NCI-H526 treated with DMSO at 0.1 percent for 48 hours (cell line): ENCODE measurements around the gene AJAP1.
"Not testable (repeated sequence)": the region's sequence is repeated elsewhere in the genome, so short reads cannot be mapped to it uniquely, and the experiment has no call there.

Experiments used
- DNase-seq: peaks from one replicate; lab custom pipeline; 2025; lab: John Stamatoyannopoulos, UW

AJAP1 gene

GRCh38 chr1:4657960-4658541 lies 3.6 kb downstream of the AJAP1 start:
- DNase-seq: no peak

GRCh38 chr1:4658643-4659628 lies 4.5 kb downstream of the AJAP1 start:
- no peak for DNase-seq

GRCh38 chr1:4660917-4661594 lies 6.6 kb downstream of the AJAP1 start:
- DNase-seq: no peak

GRCh38 chr1:4661595-4661917 lies 7.1 kb downstream of the AJAP1 start:
- no peak for DNase-seq

- no peak for DNase-seq
Measured at GRCh38 chr1:4662168-4662567, 7.8 kb downstream of the AJAP1 start.

- DNase-seq: no peak
Measured at GRCh38 chr1:4662723-4663122, 8.3 kb downstream of the AJAP1 start.

- DNase-seq: no peak
Measured at GRCh38 chr1:4664095-4664494, 9.7 kb downstream of the AJAP1 start.

- DNase-seq: no peak
Measured at GRCh38 chr1:4664606-4665005, 10.2 kb downstream of the AJAP1 start.

- DNase-seq: no peak
Measured at GRCh38 chr1:4665456-4665855, 11.0 kb downstream of the AJAP1 start.

GRCh38 chr1:4666683-4667082 lies 12.3 kb downstream of the AJAP1 start:
- not testable (repeated sequence) for DNase-seq

GRCh38 chr1:4668743-4669700 lies 14.6 kb downstream of the AJAP1 start:
- no peak for DNase-seq

- DNase-seq: no peak
Measured at GRCh38 chr1:4670265-4670664, 15.9 kb downstream of the AJAP1 start.

GRCh38 chr1:4671828-4672227 lies 17.4 kb downstream of the AJAP1 start:
- DNase-seq: no peak

- no peak for DNase-seq
Measured at GRCh38 chr1:4673494-4673893, 19.1 kb downstream of the AJAP1 start.

- no peak for DNase-seq
Measured at GRCh38 chr1:4674117-4674516, 19.7 kb downstream of the AJAP1 start.

GRCh38 chr1:4674676-4675075 lies 20.3 kb downstream of the AJAP1 start:
- DNase-seq: no peak

- no peak for DNase-seq
Measured at GRCh38 chr1:4675454-4676186, 21.2 kb downstream of the AJAP1 start.

- no peak for DNase-seq
Measured at GRCh38 chr1:4676253-4676652, 21.8 kb downstream of the AJAP1 start.

GRCh38 chr1:4677608-4678007 lies 23.2 kb downstream of the AJAP1 start:
- DNase-seq: no peak

GRCh38 chr1:4678066-4678717 lies 23.8 kb downstream of the AJAP1 start:
- no peak for DNase-seq

GRCh38 chr1:4681026-4681425 lies 26.6 kb downstream of the AJAP1 start:
- DNase-seq: no peak
